Uterus (tissue), 2 donors: ENCODE measurements around the gene PCYOX1L.

Source experiments
- POLR2A ChIP-seq, 2 donors: fragments of 450-650 bp; IDR thresholded peaks; one replicate each; pipeline ENCODE4 v1.6.1; 2016; ENCODE audit warnings: antibody characterized with exemption in 2 of 2, mild to moderate bottlenecking in 1 of 2, moderate library complexity in 1 of 2
- TF ChIP-seq, protein P1 (sequence below), 4 experiments: fragments of 200-600 bp in 2 of 4; fragments of 450-650 bp in 2 of 4; sonication (generic) in 2 of 4; IDR thresholded peaks; one replicate each; pipeline ENCODE4 v1.5.1; 2016 to 2019; ENCODE audit warnings: antibody characterized with exemption in 4 of 4, mild to moderate bottlenecking in 2 of 4, moderate library complexity in 1 of 4

DNA sequence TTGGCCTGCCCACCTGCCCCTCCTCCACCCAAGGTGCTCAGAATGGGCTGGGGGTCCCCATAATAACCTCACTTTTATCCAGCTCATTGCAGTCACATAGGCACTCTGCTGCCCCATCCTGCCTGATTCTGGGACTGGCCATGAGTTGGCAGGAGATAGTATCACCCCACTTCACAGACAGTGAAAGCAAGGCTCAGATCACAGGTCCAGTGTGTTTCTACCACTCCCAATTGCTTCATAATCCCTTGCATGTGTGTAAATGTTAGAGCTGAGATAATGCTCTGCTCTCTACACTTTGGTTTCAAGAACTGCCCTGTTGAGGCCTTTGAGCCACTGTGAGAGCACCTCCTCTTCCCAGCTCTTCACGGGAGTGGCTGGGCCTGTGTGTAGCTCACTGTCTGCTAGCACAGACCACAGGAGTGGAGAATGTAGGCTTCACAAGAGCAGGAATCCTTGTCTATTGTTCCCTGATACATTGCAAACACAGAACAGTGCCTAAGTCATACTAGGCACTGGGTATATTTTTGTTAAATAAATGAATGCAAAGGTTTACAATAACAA, 8.4 kb downstream of the PCYOX1L start:
- TF ChIP-seq, protein P1, sequence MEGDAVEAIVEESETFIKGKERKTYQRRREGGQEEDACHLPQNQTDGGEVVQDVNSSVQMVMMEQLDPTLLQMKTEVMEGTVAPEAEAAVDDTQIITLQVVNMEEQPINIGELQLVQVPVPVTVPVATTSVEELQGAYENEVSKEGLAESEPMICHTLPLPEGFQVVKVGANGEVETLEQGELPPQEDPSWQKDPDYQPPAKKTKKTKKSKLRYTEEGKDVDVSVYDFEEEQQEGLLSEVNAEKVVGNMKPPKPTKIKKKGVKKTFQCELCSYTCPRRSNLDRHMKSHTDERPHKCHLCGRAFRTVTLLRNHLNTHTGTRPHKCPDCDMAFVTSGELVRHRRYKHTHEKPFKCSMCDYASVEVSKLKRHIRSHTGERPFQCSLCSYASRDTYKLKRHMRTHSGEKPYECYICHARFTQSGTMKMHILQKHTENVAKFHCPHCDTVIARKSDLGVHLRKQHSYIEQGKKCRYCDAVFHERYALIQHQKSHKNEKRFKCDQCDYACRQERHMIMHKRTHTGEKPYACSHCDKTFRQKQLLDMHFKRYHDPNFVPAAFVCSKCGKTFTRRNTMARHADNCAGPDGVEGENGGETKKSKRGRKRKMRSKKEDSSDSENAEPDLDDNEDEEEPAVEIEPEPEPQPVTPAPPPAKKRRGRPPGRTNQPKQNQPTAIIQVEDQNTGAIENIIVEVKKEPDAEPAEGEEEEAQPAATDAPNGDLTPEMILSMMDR (IDR thresholded peaks at IDR 0.05): no peak
- TF ChIP-seq POLR2A (IDR thresholded peaks at IDR 0.05): no peak
